Measurements from ENCODE around the gene CAMTA1.

DNA sequence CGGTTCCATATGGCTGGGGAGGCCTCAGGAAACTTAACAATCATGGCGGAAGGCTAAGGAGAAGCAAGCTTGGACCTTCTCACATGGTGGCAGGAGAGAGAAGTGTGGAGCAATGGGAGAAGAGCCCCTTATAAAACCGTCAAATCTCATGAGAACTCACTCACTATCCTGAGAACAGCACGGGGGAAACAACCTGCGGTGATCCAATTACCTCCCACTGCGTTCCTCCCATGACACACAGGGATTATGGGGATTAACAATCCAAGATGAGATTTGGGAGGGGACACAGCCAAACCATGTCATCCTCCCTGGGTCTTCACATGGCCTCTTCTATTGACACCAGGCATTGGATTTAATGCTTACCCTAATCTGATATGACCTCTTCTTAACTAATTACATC, 530.7 kb downstream of the CAMTA1 start:
- TF ChIP-seq, protein P1, sequence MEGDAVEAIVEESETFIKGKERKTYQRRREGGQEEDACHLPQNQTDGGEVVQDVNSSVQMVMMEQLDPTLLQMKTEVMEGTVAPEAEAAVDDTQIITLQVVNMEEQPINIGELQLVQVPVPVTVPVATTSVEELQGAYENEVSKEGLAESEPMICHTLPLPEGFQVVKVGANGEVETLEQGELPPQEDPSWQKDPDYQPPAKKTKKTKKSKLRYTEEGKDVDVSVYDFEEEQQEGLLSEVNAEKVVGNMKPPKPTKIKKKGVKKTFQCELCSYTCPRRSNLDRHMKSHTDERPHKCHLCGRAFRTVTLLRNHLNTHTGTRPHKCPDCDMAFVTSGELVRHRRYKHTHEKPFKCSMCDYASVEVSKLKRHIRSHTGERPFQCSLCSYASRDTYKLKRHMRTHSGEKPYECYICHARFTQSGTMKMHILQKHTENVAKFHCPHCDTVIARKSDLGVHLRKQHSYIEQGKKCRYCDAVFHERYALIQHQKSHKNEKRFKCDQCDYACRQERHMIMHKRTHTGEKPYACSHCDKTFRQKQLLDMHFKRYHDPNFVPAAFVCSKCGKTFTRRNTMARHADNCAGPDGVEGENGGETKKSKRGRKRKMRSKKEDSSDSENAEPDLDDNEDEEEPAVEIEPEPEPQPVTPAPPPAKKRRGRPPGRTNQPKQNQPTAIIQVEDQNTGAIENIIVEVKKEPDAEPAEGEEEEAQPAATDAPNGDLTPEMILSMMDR (IDR thresholded peaks at IDR 0.05): no peak
- no peak for TF ChIP-seq POLR2A (IDR thresholded peaks at IDR 0.05)
